Right lobe of liver (tissue), 6 donors: Measurements from ENCODE around the gene S100B. TPM values are rescaled to one million over a fixed set of nuclear protein-coding genes. Genes with fewer than 3 reads are reported as not detected.

Source experiments
- ATAC-seq, 4 donors: fragments of 200-7000 bp; cut with Tn5 transposase; one replicate each; pipeline ENCODE4 v1.9.1; 2020; ENCODE audit warnings: mild to moderate bottlenecking in 4 of 4, moderate library complexity in 4 of 4
- DNase-seq, 3 donors: peaks; one replicate each; pipeline ENCODE4 v3.0.0-alpha.2; 2020
- H3K27ac ChIP-seq, 3 donors: fragments of 200-600 bp; one replicate each; pipeline ENCODE4 v1.8.0; 2022
- H3K27me3 ChIP-seq, 2 donors: fragments of 200-600 bp; one replicate each; pipeline ENCODE4 v1.8.0; 2022
- H3K36me3 ChIP-seq, 4 donors: fragments of 200-600 bp; sonication (generic) in 1 of 4; one replicate each; pipeline versions ENCODE4 v1.5.1 to v1.8.0; 2017 to 2022; ENCODE audit warnings: control low read depth in 1 of 4
- H3K4me1 ChIP-seq, 4 donors: fragments of 200-600 bp; sonication (generic) in 1 of 4; one replicate each; pipeline versions ENCODE4 v1.5.1 to v1.8.0; 2017 to 2022; ENCODE audit warnings: control low read depth in 1 of 4
- H3K4me3 ChIP-seq, 3 donors: fragments of 200-600 bp; one replicate each; pipeline ENCODE4 v1.8.0; 2022
- H3K9me3 ChIP-seq, 4 donors: fragments of 200-600 bp; sonication (generic) in 1 of 4; one replicate each; pipeline versions ENCODE4 v1.5.1 to v1.8.0; 2017 to 2022; ENCODE audit warnings: control low read depth in 1 of 4
- CTCF ChIP-seq, 4 donors: fragments of 200-600 bp in 3 of 4; fragments of 450-650 bp in 1 of 4; IDR thresholded peaks; one replicate each; pipeline versions ENCODE4 v1.5.1 to v1.8.0; 2016 to 2022; ENCODE audit warnings: antibody characterized with exemption in 4 of 4, mild to moderate bottlenecking in 2 of 4
- POLR2A ChIP-seq: fragments of 450-650 bp; IDR thresholded peaks from one replicate; pipeline ENCODE4 v1.6.1; 2017; ENCODE audit warnings: antibody characterized with exemption, mild to moderate bottlenecking
- WGBS: methylation state at CpG from one replicate; pipeline ENCODE4 v1.1.6; 2018; ENCODE audit warnings: low coverage, low lambda C conversion rate; ENCODE audit not compliant: insufficient coverage; ENCODE audit errors: missing lambda C conversion rate; 5-methylcytosine and 5-hydroxymethylcytosine counted together
- intact Hi-C, 2 donors: fragments of 100-400 bp; cut with DNase I; formaldehyde crosslinking; loops; one replicate each; pipeline versions ENCODE4 v1.11.2 to v1.14.1; 2022
- total RNA-seq, 6 experiments: library from RNA; depleted of rRNA in 2 of 6; stranded (reverse); fragments of >200 nt in 2 of 6; fragmentation: NEBNext Ultra II Directional in 3 of 6; extraction: Animal tissue kit (Norgen Biotek cat#: 25700) in 3 of 6; gene quantifications; one replicate each; pipeline versions ENCODE4 v1.1.0 to v1.2.4, GENCODE V29; 2016 to 2023
- donor health status: DM: no; HTN: yes; CAD: no.
- donor health status: DM: no; HTN: no; CAD: no.
- donor health status: DM: no; HTN: no; CAD: no.
- donor health status: DM: no; HTN: yes; CAD: no.
- donor health status: DM: no; HTN: yes; CAD: no.

S100B gene
- total RNA-seq, 6 experiments from 2014 or later, result 0.49 to 0.78 (median 0.62) TPM; not detected in 3

- H3K27me3 ChIP-seq, result no peaks in the 10 kb centered on the region
- H3K4me3 ChIP-seq, result no peak overlapping the region
- no peaks in the 10 kb centered on the region for H3K4me1 ChIP-seq
- no peaks in the 10 kb centered on the region for H3K9me3 ChIP-seq
- TF ChIP-seq POLR2A (no peak), CTCF (IDR thresholded peaks at IDR 0.05) (no peak)
- no peak overlapping the region for H3K27ac ChIP-seq
- intact Hi-C loops, result no loop called here
- 61% methylated on average over 8 of the region's 9 CpGs for WGBS
- DNase-seq, result no peak
- H3K36me3 ChIP-seq, result no peaks in the 10 kb centered on the region
- peak in 1 of 4 donors; percentile 11 for ATAC-seq
Measured at GRCh38 chr21:46621457-46622182, 16.7 kb upstream of the S100B start.

- TF ChIP-seq POLR2A (no peak), CTCF (IDR thresholded peaks at IDR 0.05) (no peak)
- ATAC-seq, result no peak
- Histone ChIP-seq H3K27me3 (no peaks in the 10 kb centered on the region), H3K4me1 (no peaks in the 10 kb centered on the region), H3K9me3 (no peaks in the 10 kb centered on the region), H3K4me3 (no peak overlapping the region), H3K27ac (no peak overlapping the region), H3K36me3 (no peaks in the 10 kb centered on the region)
- intact Hi-C loops, result no loop called here
- 87% methylated on average over 5 of the region's 7 CpGs for WGBS
- no peak for DNase-seq
Measured at GRCh38 chr21:46620846-46621245, 16.0 kb upstream of the S100B start.

- 88% methylated on average over 2 of the region's 2 CpGs for WGBS
- H3K9me3 ChIP-seq, result no peaks in the 10 kb centered on the region
Measured at GRCh38 chr21:46619846-46620245, 15.0 kb upstream of the S100B start.

GRCh38 chr21:46618738-46619379 lies 14.0 kb upstream of the S100B start:
- H3K36me3 ChIP-seq, result no peaks in the 10 kb centered on the region
- WGBS, result 68% methylated on average over 5 of the region's 5 CpGs
- H3K27ac ChIP-seq, result no peak overlapping the region
- no peak for TF ChIP-seq CTCF (IDR thresholded peaks at IDR 0.05)
- no peak for TF ChIP-seq POLR2A
- intact Hi-C loops, result no loop called here
- no peaks in the 10 kb centered on the region for H3K27me3 ChIP-seq
- no peak overlapping the region for H3K4me3 ChIP-seq
- H3K4me1 ChIP-seq, result no peaks in the 10 kb centered on the region
- DNase-seq, result no peak
- no peaks in the 10 kb centered on the region for H3K9me3 ChIP-seq
- no peak for ATAC-seq

More at GRCh38 chr21:46619846-46620245, 15.0 kb upstream of the S100B start:
- no peak overlapping the region for H3K27ac ChIP-seq
- H3K4me1 ChIP-seq, result no peaks in the 10 kb centered on the region
- TF ChIP-seq POLR2A (no peak), CTCF (IDR thresholded peaks at IDR 0.05) (no peak)
- H3K27me3 ChIP-seq, result no peaks in the 10 kb centered on the region
- no peak for ATAC-seq
- intact Hi-C loops, result no loop called here
- no peaks in the 10 kb centered on the region for H3K36me3 ChIP-seq
- no peak overlapping the region for H3K4me3 ChIP-seq
- no peak for DNase-seq
